OCI-LY1 (cell line): ENCODE results near the gene HTR2B.

ENCODE experiments used
- H2AFZ ChIP-seq: fragments of 200-600 bp; sonication (generic), shearing (Covaris generic); 2 replicates; pipeline ENCODE4 v1.6.0; 2014; ENCODE audit warnings: antibody characterized with exemption, mild to moderate bottlenecking, low read length
- H3F3A ChIP-seq: fragments of 200-600 bp; sonication (generic), shearing (Covaris generic); 2 replicates; pipeline ENCODE4 v1.6.0; 2014; ENCODE audit warnings: mild to moderate bottlenecking, antibody characterized with exemption, low read length, moderate library complexity; ENCODE audit not compliant: insufficient read depth
- H3K27ac ChIP-seq: fragments of 200-600 bp; sonication (generic); 2 replicates; pipeline ENCODE4 v1.5.1; 2014; ENCODE audit warnings: low read length, mixed run types, mild to moderate bottlenecking, low read depth; ENCODE audit not compliant: poor library complexity, severe bottlenecking
- H3K27me3 ChIP-seq: fragments of 200-600 bp; sonication (generic); 2 replicates; pipeline ENCODE4 v1.6.0; 2014; ENCODE audit warnings: antibody characterized with exemption, mild to moderate bottlenecking, low read length, moderate library complexity; ENCODE audit not compliant: insufficient read depth
- H3K36me3 ChIP-seq: fragments of 200-600 bp; sonication (generic); 2 replicates; pipeline ENCODE4 v1.6.1; 2014; ENCODE audit warnings: mild to moderate bottlenecking, antibody characterized with exemption, low read length, moderate library complexity, mixed read lengths; ENCODE audit not compliant: insufficient read depth
- H3K4me1 ChIP-seq: fragments of 200-600 bp; sonication (generic); 2 replicates; pipeline ENCODE4 v1.5.1; 2014; ENCODE audit warnings: mild to moderate bottlenecking, low read length, moderate library complexity; ENCODE audit not compliant: insufficient read depth, severe bottlenecking
- H3K4me2 ChIP-seq: fragments of 200-600 bp; sonication (generic), shearing (Covaris generic); 2 replicates; pipeline ENCODE4 v1.6.1; 2014; ENCODE audit warnings: low read length
- H3K4me3 ChIP-seq: fragments of 200-600 bp; sonication (generic); 2 replicates; pipeline ENCODE4 v1.5.1; 2014; ENCODE audit warnings: low read length, low read depth, mild to moderate bottlenecking, mixed read lengths; ENCODE audit not compliant: poor library complexity, severe bottlenecking
- H3K79me2 ChIP-seq: fragments of 200-600 bp; shearing (Covaris generic); 2 replicates; pipeline ENCODE4 v1.6.1; 2016; ENCODE audit warnings: mixed run types, low read length, mixed read lengths; ENCODE audit not compliant: insufficient read depth
- H3K9ac ChIP-seq: fragments of 200-600 bp; sonication (generic), shearing (Covaris generic); 2 replicates; pipeline ENCODE4 v1.6.1; 2014; ENCODE audit warnings: mild to moderate bottlenecking, low read length, mixed read lengths
- H3K9me2 ChIP-seq: fragments of 200-600 bp; sonication (generic), shearing (Covaris generic); 2 replicates; pipeline ENCODE4 v1.6.1; 2014; ENCODE audit warnings: low read depth, mild to moderate bottlenecking, low read length, mixed read lengths
- H3K9me3 ChIP-seq: fragments of 200-600 bp; shearing (Covaris generic); 2 replicates; pipeline ENCODE4 v1.6.1; 2014; ENCODE audit warnings: low read length, mixed read lengths
- H4K20me1 ChIP-seq: fragments of 200-600 bp; sonication (generic), shearing (Covaris generic); 2 replicates; pipeline ENCODE4 v1.6.0; 2016; ENCODE audit warnings: mild to moderate bottlenecking, low read length; ENCODE audit not compliant: insufficient read depth
- CTCF ChIP-seq: fragments of 200-600 bp; sonication (generic), shearing (Covaris generic); IDR thresholded peaks from 2 replicates; pipeline ENCODE4 v1.5.1; 2017; ENCODE audit warnings: mild to moderate bottlenecking, antibody characterized with exemption, low read length, moderate library complexity, mixed read lengths
- EZH2 ChIP-seq: fragments of 200-600 bp; sonication (generic), shearing (Covaris generic); IDR thresholded peaks from 2 replicates; pipeline ENCODE4 v1.8.0; 2017; ENCODE audit warnings: borderline replicate concordance, mixed run types, mild to moderate bottlenecking, antibody characterized with exemption, low read length, moderate library complexity, mixed read lengths

The HTR2B gene

GRCh38 chr2:231118614-231118942, 6.3 kb downstream of the HTR2B start:
- Histone ChIP-seq H4K20me1 (no peaks in the 10 kb centered on the region), H3K9me2 (no peaks in the 10 kb centered on the region), H3F3A (0 out of 2 replicates have a peak, but pooled peaks cover 4% of the 10 kb centered on the region), H3K4me1 (no peaks in the 10 kb centered on the region), H3K9ac (no peak overlapping the region), H3K4me3 (no peak overlapping the region), H3K9me3 (no peaks in the 10 kb centered on the region), H3K79me2 (no peaks in the 10 kb centered on the region), H3K27me3 (no peaks in the 10 kb centered on the region), H2AFZ (no peak overlapping the region), H3K27ac (no peak overlapping the region), H3K4me2 (no peak overlapping the region), H3K36me3 (peaks cover 15% of the 10 kb centered on the region; the same call in 1 of the 2 replicates)
- TF ChIP-seq EZH2: no peak
- TF ChIP-seq CTCF: no peak

GRCh38 chr2:231117922-231118613, 6.8 kb downstream of the HTR2B start:
- no peak overlapping the region for H3K4me2 ChIP-seq
- peaks cover 20% of the 10 kb centered on the region; the same call in 1 of the 2 replicates for H3K36me3 ChIP-seq
- H2AFZ ChIP-seq: no peak overlapping the region
- no peak overlapping the region for H3K9ac ChIP-seq
- H3K4me1 ChIP-seq: no peaks in the 10 kb centered on the region
- 0 out of 2 replicates have a peak, but pooled peaks cover 4% of the 10 kb centered on the region for H3F3A ChIP-seq
- TF ChIP-seq EZH2 (no peak), CTCF (no peak)
- H3K4me3 ChIP-seq: no peak overlapping the region
- H4K20me1 ChIP-seq: no peaks in the 10 kb centered on the region
- no peaks in the 10 kb centered on the region for H3K27me3 ChIP-seq
- H3K79me2 ChIP-seq: no peaks in the 10 kb centered on the region
- H3K9me3 ChIP-seq: no peaks in the 10 kb centered on the region
- H3K9me2 ChIP-seq: no peaks in the 10 kb centered on the region
- H3K27ac ChIP-seq: no peak overlapping the region

GRCh38 chr2:231117148-231117547, 7.7 kb downstream of the HTR2B start:
- Histone ChIP-seq H2AFZ (no peak overlapping the region), H3K27me3 (no peaks in the 10 kb centered on the region), H3K9me3 (no peaks in the 10 kb centered on the region), H3K27ac (no peak overlapping the region), H3K36me3 (peaks cover 29% of the 10 kb centered on the region; the same call in 1 of the 2 replicates), H4K20me1 (no peaks in the 10 kb centered on the region), H3K9me2 (no peaks in the 10 kb centered on the region), H3K4me3 (no peak overlapping the region), H3K9ac (no peak overlapping the region), H3K4me1 (no peaks in the 10 kb centered on the region), H3K79me2 (no peaks in the 10 kb centered on the region), H3K4me2 (no peak overlapping the region), H3F3A (0 out of 2 replicates have a peak, but pooled peaks cover 4% of the 10 kb centered on the region)
- TF ChIP-seq CTCF: no peak
- no peak for TF ChIP-seq EZH2
